ENCODE measurements around the gene PSMG3. TPM values are rescaled to one million over a fixed set of nuclear protein-coding genes. Genes with fewer than 3 reads are reported as not detected.

Gene PSMG3
- total and polyA plus RNA-seq, 2 of the 8 experiments (the other 6 are each of a cell fraction or from before 2014, with no cell fraction given): 30.2 to 62.0 TPM

GRCh38 chr7:1543826-1544177, 26.0 kb downstream of the PSMG3 start (continued):
- TF ChIP-seq POLR2A (IDR thresholded peaks at IDR 0.05; ENCODE audit: control extremely low read depth in 1 of 2, low read depth in 2 of 2, low read length in 2 of 2) (no peak), YY1 (IDR thresholded peaks at IDR 0.05; ENCODE audit: low read depth, low read length) (no peak), SIX5 (IDR thresholded peaks at IDR 0.05; ENCODE audit: low read depth, low read length) (no peak), SP2 (IDR thresholded peaks at IDR 0.05; ENCODE audit: low read length) (no peak), RBBP5 (IDR thresholded peaks at IDR 0.05; ENCODE audit: borderline replicate concordance, low read depth, low read length) (no peak)
